GM18498 (cell line): ENCODE data around the gene RASSF5.

ENCODE experiments used
- ATAC-seq: cut with Tn5 transposase; IDR thresholded peaks from one replicate; pipeline ENCODE4 v1.9.1; 2021; ENCODE audit warnings: mild to moderate bottlenecking, moderate library complexity; ENCODE audit not compliant: unreplicated experiment

Gene RASSF5

GRCh38 chr1:206583707-206584648 is 76.6 kb downstream of the RASSF5 start:
- ATAC-seq: no peak

GRCh38 chr1:206584683-206585082 is 77.4 kb downstream of the RASSF5 start:
- ATAC-seq: no peak

DNA sequence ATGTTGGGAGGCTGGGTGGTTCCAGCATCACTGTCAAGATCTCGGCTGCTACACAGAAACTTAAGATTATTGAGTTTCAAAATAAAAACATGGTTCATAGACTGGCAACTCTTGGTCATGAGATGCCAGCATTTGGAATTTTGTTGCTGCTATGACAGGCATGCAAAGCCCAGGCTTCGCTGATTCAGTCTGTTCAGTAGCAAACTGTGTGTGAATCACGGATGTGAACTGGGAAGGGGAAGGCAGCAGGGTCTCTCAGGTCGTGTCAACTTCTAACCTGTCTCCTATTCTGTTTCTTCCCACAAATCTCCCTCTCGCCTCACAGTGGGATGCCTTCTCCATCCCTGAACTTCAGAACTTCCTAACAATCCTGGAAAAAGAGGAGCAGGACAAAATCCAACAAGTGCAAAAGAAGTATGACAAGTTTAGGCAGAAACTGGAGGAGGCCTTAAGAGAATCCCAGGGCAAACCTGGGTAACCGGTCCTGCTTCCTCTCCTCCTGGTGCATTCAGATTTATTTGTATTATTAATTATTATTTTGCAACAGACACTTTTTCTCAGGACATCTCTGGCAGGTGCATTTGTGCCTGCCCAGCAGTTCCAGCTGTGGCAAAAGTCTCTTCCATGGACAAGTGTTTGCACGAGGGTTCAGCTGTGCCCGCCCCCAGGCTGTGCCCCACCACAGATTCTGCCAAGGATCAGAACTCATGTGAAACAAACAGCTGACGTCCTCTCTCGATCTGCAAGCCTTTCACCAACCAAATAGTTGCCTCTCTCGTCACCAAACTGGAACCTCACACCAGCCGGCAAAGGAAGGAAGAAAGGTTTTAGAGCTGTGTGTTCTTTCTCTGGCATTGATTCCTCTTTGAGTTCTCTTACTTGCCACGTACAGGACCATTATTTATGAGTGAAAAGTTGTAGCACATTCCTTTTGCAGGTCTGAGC is 79.4 kb downstream of the RASSF5 start:
- ATAC-seq: no peak

DNA sequence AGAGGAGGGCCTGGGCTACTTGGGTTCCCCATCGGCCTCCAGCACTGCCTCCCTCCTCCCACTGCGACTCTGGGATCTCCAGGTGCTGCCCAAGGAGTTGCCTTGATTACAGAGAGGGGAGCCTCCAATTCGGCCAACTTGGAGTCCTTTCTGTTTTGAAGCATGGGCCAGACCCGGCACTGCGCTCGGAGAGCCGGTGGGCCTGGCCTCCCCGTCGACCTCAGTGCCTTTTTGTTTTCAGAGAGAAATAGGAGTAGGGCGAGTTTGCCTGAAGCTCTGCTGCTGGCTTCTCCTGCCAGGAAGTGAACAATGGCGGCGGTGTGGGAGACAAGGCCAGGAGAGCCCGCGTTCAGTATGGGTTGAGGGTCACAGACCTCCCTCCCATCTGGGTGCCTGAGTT is 80.6 kb downstream of the RASSF5 start:
- no peak for ATAC-seq

- no peak for ATAC-seq
Observed at GRCh38 chr1:206588492-206588891, 81.2 kb downstream of the RASSF5 start.

- no peak for ATAC-seq
Observed at GRCh38 chr1:206589206-206589605, 81.9 kb downstream of the RASSF5 start.

GRCh38 chr1:206590025-206590758 is 82.9 kb downstream of the RASSF5 start:
- peak; percentile 59 for ATAC-seq

DNA sequence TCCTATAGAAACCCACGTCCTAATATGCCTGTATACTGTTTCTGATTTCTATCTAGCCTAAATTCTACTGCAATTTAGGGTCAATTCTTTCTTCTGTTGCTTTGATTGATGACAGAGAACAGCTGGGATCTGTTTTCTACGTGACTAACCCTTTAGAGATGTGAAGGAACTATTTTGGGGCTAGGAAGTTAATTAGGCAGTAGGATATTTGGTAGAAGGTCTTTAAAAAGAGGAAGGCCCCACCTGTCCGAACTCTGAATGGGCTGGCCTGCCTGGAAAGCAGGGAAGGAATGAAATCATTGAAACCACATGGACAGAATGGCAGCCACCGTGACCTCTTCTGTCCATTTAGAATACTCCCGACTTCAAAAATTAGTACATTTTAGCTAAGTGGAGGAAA is 83.9 kb downstream of the RASSF5 start:
- ATAC-seq: no peak

GRCh38 chr1:206591696-206592095 is 84.4 kb downstream of the RASSF5 start:
- no peak for ATAC-seq

DNA sequence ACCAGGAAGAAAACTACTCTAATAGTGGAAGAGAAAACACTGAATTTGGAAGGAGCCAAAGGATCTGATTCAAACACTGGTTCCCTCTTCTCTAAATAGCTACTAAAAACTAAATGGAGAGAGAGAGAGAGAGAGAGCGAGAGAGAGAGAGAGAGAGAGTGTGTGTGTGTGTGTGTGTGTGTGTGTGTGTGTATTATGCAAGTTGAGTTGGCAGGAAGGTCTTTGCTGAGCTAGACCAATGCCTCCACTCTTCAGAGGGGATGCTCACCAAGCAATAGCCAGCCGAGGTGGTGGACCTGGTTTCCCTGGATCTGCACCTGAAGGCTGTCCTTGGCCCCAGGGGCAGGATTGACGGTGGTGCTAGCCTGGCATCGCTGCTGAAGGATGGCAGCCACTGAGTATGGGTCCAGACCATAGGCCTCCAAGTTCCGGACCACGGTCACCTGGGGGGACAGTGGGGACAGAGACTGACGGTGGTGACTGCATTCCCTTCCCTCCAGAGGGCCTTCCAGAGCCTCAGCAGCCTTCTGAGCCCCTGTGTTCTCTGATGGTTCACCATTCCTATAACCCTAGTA is 86.1 kb downstream of the RASSF5 start:
- ATAC-seq: no peak

GRCh38 chr1:206595581-206596318 is 88.4 kb downstream of the RASSF5 start:
- ATAC-seq: no peak

DNA sequence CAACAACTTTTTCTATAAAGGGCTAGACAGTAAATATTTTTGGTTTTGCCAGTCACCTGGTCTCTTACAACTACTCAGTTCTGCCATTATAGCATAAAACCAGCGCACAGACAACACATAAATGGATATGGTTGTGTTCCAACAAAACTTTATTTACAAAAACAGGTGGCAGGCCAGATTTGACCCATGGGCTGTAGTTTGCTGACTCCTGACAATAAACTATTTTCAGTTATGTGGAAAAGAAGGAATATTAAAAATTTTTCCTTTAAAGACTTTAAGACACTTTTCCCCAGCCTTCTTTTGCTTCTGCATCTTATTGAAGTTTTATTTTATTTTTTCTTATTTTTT is 89.0 kb downstream of the RASSF5 start:
- no peak for ATAC-seq

GRCh38 chr1:206600527-206600926 is 93.2 kb downstream of the RASSF5 start:
- ATAC-seq: no peak

GRCh38 chr1:206604861-206605260 is 97.5 kb downstream of the RASSF5 start:
- ATAC-seq: no peak

DNA sequence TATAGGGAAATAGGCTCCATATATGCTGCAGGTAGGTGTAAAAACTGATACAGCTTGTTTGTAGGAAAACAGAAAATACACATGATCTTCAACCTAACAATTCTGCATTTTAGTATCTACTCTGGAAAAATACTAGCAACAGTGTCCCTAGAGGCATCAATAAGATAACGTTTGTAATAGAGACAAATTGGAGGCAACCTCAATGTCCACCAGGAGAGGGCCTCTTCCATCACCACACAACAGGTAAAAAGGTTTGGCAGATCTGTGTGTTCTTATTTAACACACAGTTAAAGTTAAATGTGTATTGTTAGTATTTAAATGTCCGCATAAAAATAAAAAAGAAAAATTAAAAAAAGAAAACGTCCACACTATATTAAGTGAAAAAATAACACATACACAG is 99.5 kb downstream of the RASSF5 start:
- ATAC-seq: no peak

DNA sequence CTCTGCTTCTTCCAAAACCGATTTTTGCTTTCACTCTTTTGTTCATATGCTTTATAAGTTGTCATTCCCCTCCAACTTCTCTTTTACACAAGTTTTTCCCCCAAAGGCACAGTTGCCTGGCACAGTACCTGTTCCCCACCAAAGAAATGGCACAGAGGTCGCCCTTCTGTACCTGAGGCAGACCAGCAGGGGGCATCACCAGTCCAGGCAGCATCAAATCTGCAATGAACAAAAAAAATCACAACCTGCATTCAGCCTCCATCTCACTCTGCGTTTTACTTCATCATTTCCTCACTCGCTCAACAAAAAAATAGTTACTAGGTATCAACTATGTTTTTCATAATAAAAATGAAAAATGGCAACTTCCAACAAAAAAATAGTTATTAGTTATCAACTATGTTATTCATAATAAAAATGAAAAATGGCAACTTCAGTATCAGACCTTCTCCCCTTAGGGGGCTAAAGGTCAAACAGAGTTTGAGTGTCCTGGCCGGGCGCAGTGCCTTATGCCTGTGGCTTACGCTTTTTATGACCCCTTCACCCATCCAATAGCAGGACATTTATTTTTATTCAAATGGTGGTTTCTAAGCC is 100.9 kb downstream of the RASSF5 start:
- ATAC-seq: no peak

GRCh38 chr1:206609229-206609991 is 102.1 kb downstream of the RASSF5 start:
- peak; percentile 22 for ATAC-seq

DNA sequence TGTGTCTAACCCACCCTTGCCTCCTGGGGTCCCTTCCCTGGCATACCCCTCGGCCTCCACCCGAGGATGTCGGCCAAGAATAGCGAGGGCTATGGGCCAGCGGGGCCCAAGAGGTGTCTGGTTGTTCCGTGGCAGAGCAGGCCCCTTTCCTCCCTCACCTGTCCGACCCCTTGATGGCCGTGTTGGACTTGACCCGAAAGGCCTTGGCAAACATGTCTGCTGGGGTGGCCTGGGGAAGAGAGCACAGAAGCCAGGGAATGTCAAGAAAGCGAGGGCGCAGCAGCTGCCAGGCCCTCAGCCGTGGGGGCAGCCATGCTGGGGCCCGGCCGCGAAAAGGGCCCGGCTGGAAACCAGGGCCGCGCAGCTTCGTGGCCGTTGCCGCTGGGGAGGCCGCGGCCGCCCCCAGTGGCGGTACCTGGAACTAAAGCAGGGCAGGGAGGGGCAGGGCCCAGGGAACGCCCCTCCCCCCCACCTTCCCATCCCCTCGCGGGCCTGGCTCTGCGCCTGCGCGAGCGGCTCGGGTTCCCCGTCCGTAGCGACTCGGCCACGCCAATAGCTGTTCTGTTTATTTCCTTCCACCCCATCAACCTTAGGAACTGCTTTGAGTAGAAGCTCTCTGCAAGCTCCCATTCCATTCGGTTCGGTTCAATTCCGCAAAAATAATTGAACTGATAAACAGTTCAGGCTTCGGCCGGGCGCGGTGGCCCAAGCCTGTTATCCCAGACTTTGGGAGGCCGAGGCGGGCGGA is 105.0 kb downstream of the RASSF5 start, which contains the start of gene EIF2D:
EIF2D (minus strand) TSS at position 337 of the 748 bp plus-strand sequence; CDS start at position 214, 123 bp downstream.
- peak; percentile 91 for ATAC-seq
